HG03432 (cell line): ENCODE data around the gene HNRNPD.
"Not testable (repeated sequence)": the region's sequence is repeated elsewhere in the genome, so short reads cannot be mapped to it uniquely, and the experiment has no call there.

Experiments
- ATAC-seq: cut with Tn5 transposase; IDR thresholded peaks from one replicate; pipeline ENCODE4 v1.9.1; 2021; ENCODE audit warnings: mild to moderate bottlenecking, moderate library complexity; ENCODE audit not compliant: unreplicated experiment

The HNRNPD gene

GRCh38 chr4:82373486-82373815 is 340 bp downstream of the HNRNPD start:
- peak; percentile 20 for ATAC-seq

DNA sequence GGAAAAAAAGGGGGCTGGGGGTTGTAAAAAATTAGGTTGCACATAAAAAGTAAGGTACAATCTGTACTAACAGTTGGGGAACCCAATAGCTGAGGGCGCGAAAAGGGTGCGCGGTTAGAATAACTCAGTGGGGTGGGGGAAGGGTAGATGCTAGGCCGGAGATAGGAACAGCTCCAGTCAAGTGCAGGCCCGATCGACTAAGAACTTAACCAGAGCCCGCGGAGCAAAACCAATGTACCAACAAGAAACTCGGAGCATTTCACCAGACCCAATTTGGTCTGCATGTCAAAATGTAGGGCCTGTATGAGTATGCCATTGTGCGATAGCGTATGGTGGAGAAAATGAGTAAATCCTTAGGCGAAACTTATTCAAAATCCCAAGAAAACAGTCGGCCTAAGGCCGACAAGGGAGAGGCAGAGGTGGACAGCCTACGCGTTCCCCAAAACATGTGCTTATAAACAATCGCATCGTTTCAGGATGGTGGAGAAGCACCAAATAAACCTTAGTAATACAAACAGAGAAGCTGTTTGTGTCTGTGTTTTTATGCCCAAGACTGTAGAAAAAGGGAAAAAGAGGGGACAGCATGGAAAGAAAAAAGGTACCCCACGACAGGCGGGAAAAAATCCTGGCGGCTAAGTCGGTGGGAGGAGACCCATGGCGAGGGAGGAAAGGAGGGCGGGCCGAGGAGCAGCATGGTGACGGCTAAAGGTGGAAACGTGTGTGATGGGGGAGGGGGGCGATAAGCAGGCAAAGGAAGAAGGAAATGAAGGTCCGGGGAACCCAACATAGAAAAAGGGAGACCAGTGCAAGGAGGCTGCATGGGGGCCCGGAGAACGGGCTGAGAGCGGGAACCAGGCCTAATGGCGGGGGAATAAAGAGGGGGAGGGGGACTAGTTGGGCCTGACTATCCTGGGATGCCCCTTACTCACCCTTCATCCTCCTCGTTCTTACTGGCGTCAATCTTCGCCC is 990 bp downstream of the HNRNPD start:
- peak; percentile 27 for ATAC-seq

DNA sequence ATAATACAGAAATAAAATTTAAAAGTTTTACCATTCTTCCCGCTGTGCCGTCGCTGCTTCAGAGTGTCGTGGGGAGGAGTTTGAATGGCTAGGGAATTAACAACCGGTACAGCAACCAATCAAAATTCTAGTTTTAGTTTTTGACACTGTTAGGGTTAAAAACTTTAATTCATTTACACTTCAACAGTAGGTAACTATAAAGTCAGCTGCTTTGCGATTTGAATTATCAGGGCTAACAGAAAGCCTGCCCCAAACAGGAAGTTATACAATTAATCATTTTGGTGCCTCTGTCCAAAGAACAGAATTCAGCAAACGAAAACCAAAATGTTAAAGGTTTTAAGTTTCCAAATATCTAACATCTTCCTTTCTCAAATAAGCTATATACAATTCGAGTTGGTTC is 2.3 kb downstream of the HNRNPD start:
- ATAC-seq: no peak

DNA sequence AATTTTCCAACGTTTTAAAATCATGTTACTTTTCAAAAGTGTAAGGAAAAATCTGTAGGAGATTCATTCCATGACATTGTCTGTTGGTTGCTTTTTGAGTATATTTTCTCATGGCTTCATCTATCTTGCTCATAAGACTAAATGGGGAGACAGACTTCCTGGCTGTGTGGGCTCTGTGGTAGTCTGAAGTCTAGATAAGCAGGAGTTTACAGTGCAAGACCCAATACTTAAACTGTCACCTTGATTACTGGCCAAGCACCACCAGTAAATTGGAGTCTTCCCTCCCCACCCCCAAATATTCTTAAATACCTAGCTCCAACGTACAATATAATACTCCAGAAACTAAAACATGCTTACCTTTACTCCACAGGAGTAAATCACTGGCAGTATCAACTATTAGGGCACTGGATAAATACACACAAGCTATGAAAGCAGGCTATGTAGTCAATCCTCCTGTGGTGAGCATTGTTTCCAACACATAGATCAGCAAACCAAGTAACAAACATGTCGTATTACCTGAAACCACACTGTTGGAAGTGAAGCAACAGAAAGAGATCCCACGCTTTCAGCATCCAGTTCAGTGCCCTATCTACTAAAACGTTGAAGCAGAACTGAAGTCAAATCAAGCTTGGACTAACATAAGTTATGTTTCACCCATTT is 6.2 kb downstream of the HNRNPD start:
- no peak for ATAC-seq

DNA sequence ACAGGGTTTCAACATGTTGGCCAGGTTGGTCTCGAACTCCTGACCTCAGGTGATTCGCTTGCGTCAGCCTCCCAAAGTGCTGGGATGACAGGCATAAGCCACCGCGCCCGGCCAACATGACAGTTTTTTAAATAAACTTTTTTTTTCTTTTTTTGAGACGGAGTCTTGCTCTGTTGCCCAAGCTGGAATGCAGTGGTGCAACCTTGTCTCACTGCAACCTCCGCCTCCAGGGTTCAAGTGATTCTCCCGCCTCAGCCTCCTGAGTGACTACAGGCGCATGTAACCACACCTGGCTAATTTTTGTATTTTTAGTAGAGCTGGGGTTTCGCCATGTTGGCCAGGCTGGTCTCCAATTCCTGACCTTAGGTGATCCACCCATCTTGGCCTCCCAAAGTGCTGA is 7.4 kb downstream of the HNRNPD start:
- ATAC-seq: not testable (repeated sequence)

GRCh38 chr4:82363896-82364487 is 9.8 kb downstream of the HNRNPD start:
- no peak for ATAC-seq

DNA sequence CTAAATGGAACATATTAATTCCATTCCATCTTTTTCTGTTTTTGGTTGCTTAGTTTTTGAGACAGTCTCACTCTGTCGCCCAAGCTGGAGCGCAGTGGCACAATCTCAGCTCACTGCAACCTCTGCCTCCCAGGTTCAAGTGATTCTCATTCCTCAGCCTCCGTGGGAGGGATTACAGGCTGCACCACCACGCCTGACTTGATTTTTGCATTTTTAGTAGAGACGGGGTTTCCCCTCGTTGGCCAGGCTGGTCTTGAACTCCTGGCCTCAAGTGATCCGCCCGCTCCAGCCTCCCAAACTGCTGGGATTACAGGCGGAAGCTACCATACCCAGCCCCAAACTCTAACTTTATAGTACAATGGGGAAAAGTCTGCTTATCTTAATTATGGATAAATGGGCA is 11.2 kb downstream of the HNRNPD start:
- peak; percentile 61 for ATAC-seq

- peak; percentile 38 for ATAC-seq
Measured at GRCh38 chr4:82360298-82361177, 13.3 kb downstream of the HNRNPD start.

DNA sequence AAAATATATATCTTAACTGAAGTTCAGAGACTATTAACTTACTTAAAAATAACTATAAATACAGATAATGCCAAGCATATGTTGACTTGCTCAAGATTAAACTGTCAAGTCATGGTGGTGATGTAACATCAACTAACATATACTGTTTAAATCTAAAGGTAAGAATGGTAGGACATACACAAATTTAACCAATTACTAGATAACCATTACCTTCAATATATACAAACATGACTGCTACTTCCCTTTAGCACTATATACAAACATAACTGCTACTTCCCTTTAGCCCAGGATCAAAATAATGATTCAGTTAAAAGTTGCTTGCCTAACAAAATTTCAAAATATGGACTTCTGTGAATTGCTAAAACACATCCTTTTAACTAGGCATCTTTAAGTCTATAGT is 14.9 kb downstream of the HNRNPD start:
- no peak for ATAC-seq

DNA sequence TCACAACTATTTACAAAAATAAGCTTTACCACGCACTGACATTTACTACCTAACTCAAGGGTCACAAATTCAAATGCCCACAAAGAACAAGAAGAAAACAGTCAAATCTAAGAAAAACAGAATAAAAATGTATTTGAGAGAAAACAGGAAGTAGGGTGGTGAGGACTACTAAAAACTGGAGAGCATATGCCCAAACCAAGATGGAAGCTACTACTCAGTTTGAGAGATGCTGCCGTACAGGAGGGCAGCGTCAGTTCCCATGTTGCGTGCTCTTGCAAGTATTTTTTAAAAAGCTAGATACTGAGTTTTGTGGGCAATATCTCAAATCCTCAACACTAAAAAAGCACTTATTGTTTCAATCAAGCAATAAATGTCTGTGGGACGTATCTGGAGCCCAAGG is 16.2 kb downstream of the HNRNPD start:
- ATAC-seq: no peak

GRCh38 chr4:82354788-82355187 is 19.0 kb downstream of the HNRNPD start:
- no peak for ATAC-seq

GRCh38 chr4:82352825-82353366 is 20.9 kb downstream of the HNRNPD start:
- ATAC-seq: peak; percentile 59

- ATAC-seq: no peak
Measured at GRCh38 chr4:82352118-82352824, 21.5 kb downstream of the HNRNPD start.

GRCh38 chr4:82346126-82346525 is 27.7 kb downstream of the HNRNPD start:
- no peak for ATAC-seq

GRCh38 chr4:82335043-82335442 is 38.7 kb downstream of the HNRNPD start:
- ATAC-seq: no peak

DNA sequence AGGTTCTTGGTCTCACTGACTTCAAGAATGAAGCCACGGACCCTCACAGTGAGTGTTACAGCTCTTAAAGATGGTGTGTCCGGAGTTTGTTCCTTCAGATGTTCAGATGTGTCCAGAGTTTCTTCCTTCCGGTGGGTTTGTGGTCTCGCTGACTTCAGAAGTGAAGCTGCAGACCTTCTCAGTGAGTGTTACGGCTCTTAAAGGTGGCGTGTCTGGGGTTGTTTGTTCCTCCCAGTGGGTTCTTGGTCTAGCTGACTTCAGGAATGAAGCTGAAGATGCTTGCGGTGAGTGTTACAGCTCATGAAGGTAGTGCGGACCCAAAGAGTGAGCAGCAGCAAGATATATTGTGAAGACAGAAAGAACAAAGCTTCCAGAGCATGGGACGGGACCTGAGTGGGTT is 40.1 kb downstream of the HNRNPD start:
- ATAC-seq: not testable (repeated sequence)

- no peak for ATAC-seq
Measured at GRCh38 chr4:82331814-82332213, 42.0 kb downstream of the HNRNPD start.

DNA sequence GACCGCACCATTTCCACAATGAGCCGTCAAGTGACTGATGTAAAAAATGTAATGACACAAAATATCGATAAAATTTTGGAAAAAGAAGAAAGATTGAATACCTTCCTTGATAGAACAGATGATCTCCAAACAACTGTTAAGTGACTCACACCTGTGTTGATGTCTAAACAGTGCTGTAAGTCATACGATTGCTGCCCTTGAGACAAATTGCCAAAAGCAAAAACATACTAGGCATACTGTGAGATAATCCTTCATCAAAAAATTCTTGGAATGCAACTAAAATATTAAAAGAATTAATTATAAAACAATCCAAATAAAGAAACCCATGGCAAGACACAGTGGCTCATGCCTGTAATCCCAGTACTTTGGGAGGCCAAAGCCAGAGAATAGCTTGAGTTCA is 53.4 kb downstream of the HNRNPD start:
- no peak for ATAC-seq

DNA sequence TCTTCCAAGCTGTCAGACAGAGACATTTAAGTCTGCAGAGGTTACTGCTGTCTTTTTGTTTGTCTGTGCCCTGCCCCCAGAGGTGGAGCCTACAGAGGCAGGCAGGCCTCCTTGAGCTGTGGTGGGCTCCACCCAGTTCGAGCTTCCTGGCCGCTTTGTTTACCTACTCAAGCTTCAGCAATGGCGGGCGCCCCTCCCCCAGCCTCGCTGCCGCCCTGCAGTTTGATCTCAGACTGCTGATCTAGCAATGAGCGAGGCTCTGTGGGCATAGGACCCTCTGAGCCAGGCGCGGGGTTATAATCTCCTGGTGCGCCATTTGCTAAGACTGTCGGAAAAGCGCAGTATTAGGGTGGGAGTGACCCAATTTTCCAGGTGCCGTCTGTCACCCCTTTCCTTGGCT is 70.7 kb downstream of the HNRNPD start:
- ATAC-seq: not testable (repeated sequence)
